HG03565 (cell line): ENCODE data around the gene MTMR11.
"Not testable (repeated sequence)": the region's sequence is repeated elsewhere in the genome, so short reads cannot be mapped to it uniquely, and the experiment has no call there.

Source experiments
- ATAC-seq: cut with Tn5 transposase; IDR thresholded peaks from one replicate; pipeline ENCODE4 v1.9.1; 2021; ENCODE audit warnings: mild to moderate bottlenecking, moderate library complexity; ENCODE audit not compliant: unreplicated experiment

MTMR11 gene

GRCh38 chr1:149936170-149936991 is at the start of gene MTMR11:
MTMR11 (minus strand) TSS chr1:149936879; CDS start chr1:149936647, 232 bp downstream.
- no peak for ATAC-seq

- no peak for ATAC-seq
Observed at GRCh38 chr1:149979972-149980540, 43.4 kb upstream of the MTMR11 start.

- ATAC-seq = no peak
Observed at GRCh38 chr1:149979245-149979971, 42.7 kb upstream of the MTMR11 start.

GRCh38 chr1:149978547-149979023 is 41.9 kb upstream of the MTMR11 start:
- no peak for ATAC-seq

GRCh38 chr1:149977345-149977744 is 40.7 kb upstream of the MTMR11 start:
- no peak for ATAC-seq

GRCh38 chr1:149972547-149972946 is 35.9 kb upstream of the MTMR11 start:
- no peak for ATAC-seq

GRCh38 chr1:149967646-149968045 is 31.0 kb upstream of the MTMR11 start:
- ATAC-seq = no peak

GRCh38 chr1:149967041-149967440 is 30.4 kb upstream of the MTMR11 start:
- no peak for ATAC-seq

- no peak for ATAC-seq
Observed at GRCh38 chr1:149966405-149966804, 29.7 kb upstream of the MTMR11 start.

GRCh38 chr1:149965440-149965839 is 28.8 kb upstream of the MTMR11 start:
- no peak for ATAC-seq

- no peak for ATAC-seq
Observed at GRCh38 chr1:149963358-149963757, 26.7 kb upstream of the MTMR11 start.

- no peak for ATAC-seq
Observed at GRCh38 chr1:149962736-149963135, 26.1 kb upstream of the MTMR11 start.

- ATAC-seq = no peak
Observed at GRCh38 chr1:149962039-149962647, 25.5 kb upstream of the MTMR11 start.

- ATAC-seq = not testable (repeated sequence)
Observed at GRCh38 chr1:149957548-149957947, 20.9 kb upstream of the MTMR11 start.

GRCh38 chr1:149949911-149950310 is 13.2 kb upstream of the MTMR11 start:
- ATAC-seq = no peak

GRCh38 chr1:149945206-149945605 is 8.5 kb upstream of the MTMR11 start:
- no peak for ATAC-seq

- no peak for ATAC-seq
Observed at GRCh38 chr1:149942885-149943284, 6.2 kb upstream of the MTMR11 start.

- ATAC-seq = no peak
Observed at GRCh38 chr1:149942207-149942606, 5.5 kb upstream of the MTMR11 start.

GRCh38 chr1:149940427-149940826 is 3.7 kb upstream of the MTMR11 start:
- no peak for ATAC-seq

GRCh38 chr1:149938668-149939003 is 2.0 kb upstream of the MTMR11 start:
- ATAC-seq = not testable (repeated sequence)

GRCh38 chr1:149937759-149938158 is 1.1 kb upstream of the MTMR11 start:
- ATAC-seq = no peak
